MG63 (cell line): ENCODE results near the gene MELK. TPM values are rescaled to one million over a fixed set of nuclear protein-coding genes. Genes with fewer than 3 reads are reported as not detected.
A peak's percentile ranks its signal among the peaks of the same experiment; 100 is the strongest.
"Not testable (repeated sequence)": the region's sequence is repeated elsewhere in the genome, so short reads cannot be mapped to it uniquely, and the experiment has no call there.

Source experiments
- DNase-seq: peaks from one replicate; pipeline ENCODE4 v3.0.0-alpha.2; 2020
- H3K27me3 ChIP-seq: fragments of 250-450 bp; sonication (Bioruptor Pico); 2 replicates; pipeline ENCODE4 v1.5.1; 2020; ENCODE audit warnings: mild to moderate bottlenecking, moderate library complexity
- H3K36me3 ChIP-seq: fragments of 250-450 bp; sonication (Bioruptor Pico); 2 replicates; pipeline ENCODE4 v1.5.1; 2020; ENCODE audit warnings: mild to moderate bottlenecking, moderate library complexity
- H3K4me3 ChIP-seq: fragments of 250-450 bp; sonication (Bioruptor Pico); 2 replicates; pipeline ENCODE4 v1.5.1; 2020; ENCODE audit warnings: mild to moderate bottlenecking, moderate library complexity
- H3K9me3 ChIP-seq: fragments of 250-450 bp; sonication (Bioruptor Pico); 2 replicates; pipeline ENCODE4 v1.5.1; 2020; ENCODE audit warnings: mild to moderate bottlenecking, moderate library complexity
- total RNA-seq: library from RNA; depleted of rRNA; stranded (reverse); fragments of >200 nt; shearing (Covaris generic); gene quantifications from 2 replicates; pipeline ENCODE4 v1.2.3, GENCODE V29; 2014; ENCODE audit warnings: low replicate concordance

MELK gene
- total RNA-seq, 1 experiment from 2014 or later: 75.8 TPM

GRCh38 chr9:36566813-36567221 lies 5.9 kb upstream of the MELK start:
- Histone ChIP-seq H3K9me3 (no peaks in the 10 kb centered on the region), H3K36me3 (no peaks in the 10 kb centered on the region), H3K4me3 (no peak overlapping the region), H3K27me3 (no peaks in the 10 kb centered on the region)
- peak; percentile 100 for DNase-seq

- H3K27me3 ChIP-seq, H3K9me3 ChIP-seq, H3K36me3 ChIP-seq, DNase-seq, H3K4me3 ChIP-seq: not testable (repeated sequence)
Measured at GRCh38 chr9:36568681-36569080, 4.0 kb upstream of the MELK start.

- DNase-seq: no peak
- Histone ChIP-seq H3K4me3 (no peak overlapping the region), H3K9me3 (no peaks in the 10 kb centered on the region), H3K27me3 (no peaks in the 10 kb centered on the region), H3K36me3 (peaks cover 35% of the 10 kb centered on the region)
Measured at GRCh38 chr9:36571333-36571732, 1.4 kb upstream of the MELK start.

GRCh38 chr9:36574045-36574444 lies 1.4 kb downstream of the MELK start:
- H3K9me3 ChIP-seq, H3K27me3 ChIP-seq, DNase-seq: not testable (repeated sequence)
- H3K4me3 ChIP-seq: peak overlapping the region; percentile 98
- H3K36me3 ChIP-seq: peaks cover 61% of the 10 kb centered on the region

GRCh38 chr9:36575411-36575882 lies 2.8 kb downstream of the MELK start:
- Histone ChIP-seq H3K9me3 (no peaks in the 10 kb centered on the region), H3K27me3 (no peaks in the 10 kb centered on the region), H3K4me3 (peak overlapping the region; percentile 98), H3K36me3 (peaks cover 73% of the 10 kb centered on the region)
- no peak for DNase-seq

GRCh38 chr9:36576866-36577265 lies 4.2 kb downstream of the MELK start:
- Histone ChIP-seq H3K4me3 (no peak overlapping the region), H3K36me3 (peaks cover 88% of the 10 kb centered on the region), H3K27me3 (no peaks in the 10 kb centered on the region), H3K9me3 (no peaks in the 10 kb centered on the region)
- DNase-seq: no peak

- Histone ChIP-seq H3K27me3 (no peaks in the 10 kb centered on the region), H3K9me3 (no peaks in the 10 kb centered on the region), H3K4me3 (no peak overlapping the region), H3K36me3 (peaks cover 81% of the 10 kb centered on the region)
- peak; percentile 76 for DNase-seq
Measured at GRCh38 chr9:36584620-36585460, 12.1 kb downstream of the MELK start.

GRCh38 chr9:36590231-36590630 lies 17.5 kb downstream of the MELK start:
- Histone ChIP-seq H3K36me3 (peaks cover 100% of the 10 kb centered on the region), H3K4me3 (no peak overlapping the region), H3K9me3 (no peaks in the 10 kb centered on the region), H3K27me3 (no peaks in the 10 kb centered on the region)
- no peak for DNase-seq

- Histone ChIP-seq H3K9me3 (no peaks in the 10 kb centered on the region), H3K36me3 (peaks cover 98% of the 10 kb centered on the region), H3K27me3 (no peaks in the 10 kb centered on the region), H3K4me3 (no peak overlapping the region)
- no peak for DNase-seq
Measured at GRCh38 chr9:36592801-36593583, 20.3 kb downstream of the MELK start.

GRCh38 chr9:36594213-36594612 lies 21.5 kb downstream of the MELK start:
- DNase-seq: no peak
- peaks cover 97% of the 10 kb centered on the region for H3K36me3 ChIP-seq
- H3K27me3 ChIP-seq: no peaks in the 10 kb centered on the region
- H3K4me3 ChIP-seq: no peak overlapping the region
- no peaks in the 10 kb centered on the region for H3K9me3 ChIP-seq

GRCh38 chr9:36597412-36598178 lies 24.9 kb downstream of the MELK start:
- no peaks in the 10 kb centered on the region for H3K9me3 ChIP-seq
- no peaks in the 10 kb centered on the region for H3K27me3 ChIP-seq
- no peak overlapping the region for H3K4me3 ChIP-seq
- H3K36me3 ChIP-seq: peaks cover 94% of the 10 kb centered on the region
- DNase-seq: peak; percentile 24

- H3K27me3 ChIP-seq: no peaks in the 10 kb centered on the region
- no peak for DNase-seq
- H3K4me3 ChIP-seq: no peak overlapping the region
- H3K36me3 ChIP-seq: peaks cover 92% of the 10 kb centered on the region
- H3K9me3 ChIP-seq: no peaks in the 10 kb centered on the region
Measured at GRCh38 chr9:36598273-36598672, 25.6 kb downstream of the MELK start.

- peaks cover 86% of the 10 kb centered on the region for H3K36me3 ChIP-seq
- H3K9me3 ChIP-seq: no peaks in the 10 kb centered on the region
- DNase-seq: no peak
- H3K4me3 ChIP-seq: no peak overlapping the region
- no peaks in the 10 kb centered on the region for H3K27me3 ChIP-seq
Measured at GRCh38 chr9:36603006-36603405, 30.3 kb downstream of the MELK start.

- H3K36me3 ChIP-seq: peaks cover 88% of the 10 kb centered on the region
- DNase-seq: no peak
- H3K9me3 ChIP-seq: no peaks in the 10 kb centered on the region
- no peak overlapping the region for H3K4me3 ChIP-seq
- H3K27me3 ChIP-seq: no peaks in the 10 kb centered on the region
Measured at GRCh38 chr9:36609306-36609705, 36.6 kb downstream of the MELK start.

GRCh38 chr9:36622121-36622520 lies 49.4 kb downstream of the MELK start:
- no peaks in the 10 kb centered on the region for H3K27me3 ChIP-seq
- no peak overlapping the region for H3K4me3 ChIP-seq
- no peaks in the 10 kb centered on the region for H3K9me3 ChIP-seq
- no peak for DNase-seq
- H3K36me3 ChIP-seq: peaks cover 58% of the 10 kb centered on the region

- Histone ChIP-seq H3K27me3 (no peaks in the 10 kb centered on the region), H3K9me3 (no peaks in the 10 kb centered on the region), H3K36me3 (peaks cover 58% of the 10 kb centered on the region), H3K4me3 (no peak overlapping the region)
- no peak for DNase-seq
Measured at GRCh38 chr9:36623280-36623679, 50.6 kb downstream of the MELK start.
